SK-N-SH (cell line): ENCODE measurements around the gene TTC31. TPM values are rescaled to one million over a fixed set of nuclear protein-coding genes. Genes with fewer than 3 reads are reported as not detected.

Source experiments
- CTCF ChIA-PET: fragments of 300-600, 350-600 bp; formaldehyde crosslinking; extraction: SDS; loops from one replicate; lab custom pipeline; 2021; lab: Yijun Ruan, JAX
- POLR2A ChIA-PET: fragments of 350-600 bp; sonication (Branson Sonifier 250); formaldehyde crosslinking; extraction: SDS; loops from one replicate; lab custom pipeline; 2020; ENCODE audit warnings: antibody characterized with exemption, inconsistent platforms; lab: Yijun Ruan, JAX
- DNase-seq: peaks from one replicate; pipeline ENCODE4 v3.0.0; 2012
- H2AFZ ChIP-seq: fragments of 200-600 bp; sonication (generic); 2 replicates; pipeline ENCODE4 v1.8.1; 2016; ENCODE audit warnings: antibody characterized with exemption, mild to moderate bottlenecking, low read depth
- H3F3A ChIP-seq: fragments of 200-600 bp; sonication (generic); replicated peaks from 2 replicates; pipeline ENCODE3; 2016; ENCODE audit warnings: antibody characterized with exemption, mild to moderate bottlenecking; ENCODE audit not compliant: insufficient read depth
- H3K27ac ChIP-seq, 2 experiments: fragments of 200-500 bp in 1 of 2; fragments of 200-600 bp in 1 of 2; sonication (Bioruptor generic) in 1 of 2; sonication (generic), shearing (Covaris generic) in 1 of 2; 2 replicates each; pipeline versions ENCODE4 v1.5.1 to v1.6.1; 2014 to 2016; ENCODE audit warnings: low read depth in 2 of 2, inconsistent platforms in 1 of 2, low read length in 1 of 2, mild to moderate bottlenecking in 1 of 2, mixed read lengths in 1 of 2
- H3K27me3 ChIP-seq: fragments of 200-600 bp; sonication (generic), shearing (Covaris generic); 2 replicates; pipeline ENCODE4 v1.6.1; 2016; ENCODE audit warnings: mixed run types; ENCODE audit not compliant: insufficient read depth
- H3K36me3 ChIP-seq, 2 experiments: fragments of 200-500 bp in 1 of 2; fragments of 200-600 bp in 1 of 2; sonication (Bioruptor generic) in 1 of 2; sonication (generic) in 1 of 2; replicated peaks in 1 of 2; 2 replicates each; pipeline versions ENCODE3 to v1.5.1; 2014 to 2016; ENCODE audit warnings: low read length in 1 of 2, mild to moderate bottlenecking in 1 of 2; ENCODE audit not compliant: insufficient read depth in 2 of 2, control insufficient read depth in 1 of 2
- H3K4me1 ChIP-seq, 2 experiments: fragments of 200-500 bp in 1 of 2; fragments of 200-600 bp in 1 of 2; sonication (Bioruptor generic) in 1 of 2; sonication (generic), shearing (Covaris generic) in 1 of 2; 2 replicates each; pipeline versions ENCODE4 v1.5.1 to v1.6.1; 2014 to 2016; ENCODE audit warnings: low read depth in 1 of 2, low read length in 1 of 2, mixed run types in 1 of 2; ENCODE audit not compliant: insufficient read depth in 2 of 2, control insufficient read depth in 1 of 2
- H3K4me2 ChIP-seq: fragments of 200-600 bp; sonication (generic), shearing (Covaris generic); 2 replicates; pipeline ENCODE4 v1.6.1; 2017; ENCODE audit warnings: mixed run types
- H3K4me3 ChIP-seq, 2 experiments: fragments of 200-500 bp in 1 of 2; fragments of 200-600 bp in 1 of 2; sonication (Bioruptor generic) in 1 of 2; sonication (generic), shearing (Covaris generic) in 1 of 2; 2 replicates each; pipeline versions ENCODE4 v1.5.1 to v1.8.1; 2014 to 2016; ENCODE audit warnings: low read depth in 2 of 2, inconsistent platforms in 1 of 2, low read length in 1 of 2, mild to moderate bottlenecking in 1 of 2, mixed read lengths in 1 of 2, moderate library complexity in 1 of 2
- H3K79me2 ChIP-seq: fragments of 200-600 bp; sonication (generic); 2 replicates; pipeline ENCODE4 v1.8.1; 2017; ENCODE audit warnings: mild to moderate bottlenecking; ENCODE audit not compliant: insufficient read depth
- H3K9ac ChIP-seq: fragments of 200-600 bp; sonication (generic); 2 replicates; pipeline ENCODE4 v1.6.1; 2017; ENCODE audit warnings: mixed run types
- H3K9me2 ChIP-seq: fragments of 200-600 bp; sonication (generic); 2 replicates; pipeline ENCODE4 v1.6.1; 2017; ENCODE audit warnings: mixed run types
- H3K9me3 ChIP-seq: fragments of 200-600 bp; sonication (generic); 2 replicates; pipeline ENCODE4 v1.6.1; 2017; ENCODE audit warnings: mixed run types, mild to moderate bottlenecking, moderate library complexity
- H4K20me1 ChIP-seq: fragments of 200-600 bp; sonication (generic); 2 replicates; pipeline ENCODE4 v1.6.1; 2017; ENCODE audit warnings: mild to moderate bottlenecking, mixed run types; ENCODE audit not compliant: insufficient read depth
- CHD2 ChIP-seq: fragments of 150-350 bp; IDR thresholded peaks from 2 replicates; pipeline ENCODE4 v1.6.1; 2018; ENCODE audit warnings: low read length; ENCODE audit not compliant: partially characterized antibody
- EZH2phosphoT487 ChIP-seq: fragments of 200-600 bp; sonication (generic); IDR thresholded peaks from 2 replicates; pipeline ENCODE4 v1.6.1; 2017; ENCODE audit warnings: low read depth, mixed run types, mild to moderate bottlenecking, antibody characterized with exemption, moderate library complexity, borderline replicate concordance
- NRF1 ChIP-seq: IDR thresholded peaks from 2 replicates; pipeline ENCODE4 v1.6.1; 2012; ENCODE audit warnings: low read depth, mild to moderate bottlenecking, low read length
- POLR2AphosphoS5 ChIP-seq: IDR thresholded peaks from 2 replicates; pipeline ENCODE4 v1.6.1; 2012; ENCODE audit warnings: low read depth, low read length
- RCOR1 ChIP-seq: fragments of 150-350 bp; IDR thresholded peaks from 2 replicates; pipeline ENCODE4 v1.6.1; 2017; ENCODE audit warnings: antibody characterized with exemption, low read length
- RXRA ChIP-seq: IDR thresholded peaks from 2 replicates; pipeline ENCODE4 v1.4.0; 2012; ENCODE audit warnings: low read depth, mild to moderate bottlenecking, borderline replicate concordance
- SMC3 ChIP-seq: IDR thresholded peaks from 2 replicates; pipeline ENCODE4 v1.6.1; 2012; ENCODE audit warnings: low read depth, low read length, improper control_type of control experiment
- TAF1 ChIP-seq: IDR thresholded peaks from 2 replicates; pipeline ENCODE4 v1.6.1; 2012; ENCODE audit warnings: low read depth, mild to moderate bottlenecking, low read length, moderate library complexity, borderline replicate concordance
- TEAD4 ChIP-seq: IDR thresholded peaks from 2 replicates; pipeline ENCODE4 v1.4.0; 2012; ENCODE audit warnings: mild to moderate bottlenecking, borderline replicate concordance; ENCODE audit not compliant: insufficient read depth
- USF1 ChIP-seq: IDR thresholded peaks from 2 replicates; pipeline ENCODE4 v1.4.0; 2012; ENCODE audit warnings: low read depth, borderline replicate concordance
- WGBS: methylation state at CpG from one replicate; pipeline ENCODE4 v1.1.6; 2017; ENCODE audit warnings: low lambda C conversion rate; 5-methylcytosine and 5-hydroxymethylcytosine counted together
- polyA plus RNA-seq, 3 experiments: library from polyadenylated mRNA; depleted of rRNA; stranded (reverse); fragments of >200 nt; gene quantifications; 2 replicates each; pipeline ENCODE4 v1.2.3, GENCODE V29; 2012

The TTC31 gene
- polyA plus RNA-seq, 1 of the 3 experiments (the other 2 are of a cell fraction), result 27.9 TPM

GRCh38 chr2:74524955-74525716, 42.3 kb downstream of the TTC31 start:
- TF ChIP-seq TEAD4, result no peak
- no peak for TF ChIP-seq TAF1
- TF ChIP-seq CHD2, result no peak
- no peak for TF ChIP-seq EZH2phosphoT487
- TF ChIP-seq RXRA, result no peak
- TF ChIP-seq SMC3, result no peak
- TF ChIP-seq USF1, result no peak
- no peak for TF ChIP-seq RCOR1
- Histone ChIP-seq H3K79me2 (peaks cover 27% of the 10 kb centered on the region), H3K4me2 (no peak overlapping the region), H3K27me3 (no peaks in the 10 kb centered on the region), H3K9me2 (no peaks in the 10 kb centered on the region), H3K9me3 (no peaks in the 10 kb centered on the region), H4K20me1 (no peaks in the 10 kb centered on the region), H3K27ac (no peak overlapping the region), H3K4me3 (no peak overlapping the region), H2AFZ (no peak overlapping the region), H3F3A (peaks cover 3% of the 10 kb centered on the region), H3K9ac (no peak overlapping the region), H3K36me3 (peaks cover 22 to 26% of the 10 kb centered on the region in 2 experiments), H3K4me1 (peaks cover 6 to 12% of the 10 kb centered on the region in 2 experiments; a peak in 3 of 4 replicates)
- DNase-seq, result no peak
- ChIA-PET CTCF (interaction anchor here (1.3 to 1.8 kb wide), 2 partner anchors 18 to 42 kb away, joined by 5 to 7 read pairs; partner anchors contain the start of genes CCDC142, PCGF1 and TTC31), POLR2A (interaction anchor here (1.3 kb wide), 1 partner anchor 7 kb away, joined by 5 read pairs; no protein-coding TSS in a partner anchor)
- WGBS, result 91% methylated on average over 8 of the region's 10 CpGs

GRCh38 chr2:74525717-74526648, 43.1 kb downstream of the TTC31 start, which contains the start of gene DQX1:
Gene DQX1, minus strand, starts transcription at chr2:74526231. Its CDS starts 502 bp downstream, at chr2:74525729.
- peaks cover 8 to 15% of the 10 kb centered on the region in 2 experiments for H3K4me1 ChIP-seq
- H3F3A ChIP-seq, result peaks cover 3% of the 10 kb centered on the region
- no peak within 1 kb of the TSS; a peak in 1 of 4 replicates for H3K27ac ChIP-seq
- H2AFZ ChIP-seq, result no peak within 1 kb of the TSS
- no peak within 1 kb of the TSS for H3K9ac ChIP-seq
- ChIA-PET POLR2A (interaction anchor here (0.7 to 1.3 kb wide), 4 partner anchors 8 to 17 kb away, joined by 3 to 5 read pairs (median 3); partner anchors contain the start of gene TLX2), CTCF (interaction anchor here (1.0 to 1.8 kb wide), 4 partner anchors 11 to 43 kb away, joined by 3 to 7 read pairs (median 5); partner anchors contain the start of genes CCDC142, PCGF1, TLX2 and TTC31)
- H3K4me2 ChIP-seq, result no peak within 1 kb of the TSS
- no peaks in the 10 kb centered on the region for H3K9me3 ChIP-seq
- H3K27me3 ChIP-seq, result no peaks in the 10 kb centered on the region
- H3K79me2 ChIP-seq, result peaks cover 35% of the 10 kb centered on the region
- no peak within 1 kb of the TSS for H3K4me3 ChIP-seq
- peak; percentile 52 for DNase-seq
- TF ChIP-seq NRF1, result peak; percentile 44; the same call in 1 of the 2 replicates
- no peak for TF ChIP-seq POLR2AphosphoS5
- WGBS, result 93% methylated on average over 9 of the region's 11 CpGs
- H3K36me3 ChIP-seq, result peaks cover 22 to 26% of the 10 kb centered on the region in 2 experiments
- H3K9me2 ChIP-seq, result no peaks in the 10 kb centered on the region
- no peaks in the 10 kb centered on the region for H4K20me1 ChIP-seq
